GM23338 (cell line): ENCODE data around the gene SRD5A2. TPM values are rescaled to one million over a fixed set of nuclear protein-coding genes. Genes with fewer than 3 reads are reported as not detected.

Source experiments
- ATAC-seq: fragments of 200-7000 bp; cut with Tn5 transposase; 3 replicates; pipeline ENCODE4 v1.9.1; 2020
- DNase-seq: peaks from one replicate; pipeline ENCODE4 v3.0.0-alpha.2; 2015; ENCODE audit warnings: low spot score
- H2AFZ ChIP-seq: fragments of 200-600 bp; sonication (generic); 2 replicates; pipeline ENCODE4 v1.8.0; 2016; ENCODE audit warnings: antibody characterized with exemption, mild to moderate bottlenecking, moderate library complexity
- H3F3A ChIP-seq: fragments of 200-600 bp; sonication (generic); replicated peaks from 2 replicates; pipeline ENCODE4 v1.8.0; 2017; ENCODE audit warnings: antibody characterized with exemption, mixed run types, low read depth
- H3K27ac ChIP-seq: fragments of 200-600 bp; sonication (generic); 2 replicates; pipeline ENCODE4 v1.6.1; 2016; ENCODE audit warnings: low read depth
- H3K27me3 ChIP-seq: fragments of 200-600 bp; sonication (generic); 2 replicates; pipeline ENCODE4 v1.8.0; 2016; ENCODE audit warnings: mild to moderate bottlenecking, mixed run types, moderate library complexity; ENCODE audit not compliant: insufficient read depth
- H3K36me3 ChIP-seq: fragments of 200-600 bp; sonication (generic); 2 replicates; pipeline ENCODE4 v1.8.0; 2016; ENCODE audit warnings: mild to moderate bottlenecking; ENCODE audit not compliant: insufficient read depth
- H3K4me1 ChIP-seq: fragments of 200-600 bp; sonication (generic); 2 replicates; pipeline ENCODE4 v1.8.0; 2016; ENCODE audit warnings: mild to moderate bottlenecking, moderate library complexity; ENCODE audit not compliant: insufficient read depth
- H3K4me2 ChIP-seq: fragments of 200-600 bp; sonication (generic); 2 replicates; pipeline ENCODE4 v1.7.1; 2017; ENCODE audit warnings: mixed run types
- H3K4me3 ChIP-seq: fragments of 200-600 bp; sonication (generic); 2 replicates; pipeline ENCODE4 v1.6.1; 2016; ENCODE audit warnings: mixed run types
- H3K79me2 ChIP-seq: fragments of 200-600 bp; sonication (generic); replicated peaks from 2 replicates; pipeline ENCODE4 v1.8.0; 2017; ENCODE audit warnings: mild to moderate bottlenecking; ENCODE audit not compliant: insufficient read depth
- H3K9me2 ChIP-seq: fragments of 200-600 bp; sonication (generic); 2 replicates; pipeline ENCODE4 v1.8.0; 2017; ENCODE audit not compliant: insufficient read depth
- H4K20me1 ChIP-seq: fragments of 200-600 bp; sonication (generic); replicated peaks from 2 replicates; pipeline ENCODE4 v1.8.0; 2017; ENCODE audit warnings: mild to moderate bottlenecking; ENCODE audit not compliant: insufficient read depth
- H3K27ac Mint-ChIP-seq: 2 replicates; pipeline ENCODE4 v1.8.0; 2020; ENCODE audit warnings: inconsistent platforms, mild to moderate bottlenecking, moderate library complexity, mixed read lengths
- H3K27me3 Mint-ChIP-seq: 3 replicates; pipeline ENCODE4 v1.8.0; 2022; ENCODE audit warnings: low read depth, mild to moderate bottlenecking, moderate library complexity, mixed read lengths, inconsistent platforms; ENCODE audit not compliant: insufficient read depth, poor library complexity
- H3K36me3 Mint-ChIP-seq: 3 replicates; pipeline ENCODE4 v1.8.0; 2021; ENCODE audit warnings: low read depth, mild to moderate bottlenecking, inconsistent platforms, moderate library complexity, mixed read lengths
- H3K4me1 Mint-ChIP-seq: 3 replicates; pipeline ENCODE4 v1.8.0; 2020; ENCODE audit warnings: mild to moderate bottlenecking, inconsistent platforms, mixed read lengths
- H3K4me3 Mint-ChIP-seq: 3 replicates; pipeline ENCODE4 v1.8.0; 2021; ENCODE audit warnings: moderate library complexity, mild to moderate bottlenecking, inconsistent platforms, mixed read lengths
- H3K9me3 Mint-ChIP-seq: 3 replicates; pipeline ENCODE4 v1.8.0; 2020; ENCODE audit warnings: moderate library complexity, mild to moderate bottlenecking, inconsistent platforms, mixed read lengths
- EZH2 ChIP-seq: fragments of 200-600 bp; sonication (generic); IDR thresholded peaks from one replicate; pipeline ENCODE4 v1.8.0; 2017; ENCODE audit warnings: antibody characterized with exemption, mild to moderate bottlenecking, low read depth; ENCODE audit not compliant: unreplicated experiment
- EZH2phosphoT487 ChIP-seq: fragments of 200-600 bp; sonication (generic); IDR thresholded peaks from one replicate; pipeline ENCODE4 v1.8.1; 2018; ENCODE audit warnings: antibody characterized with exemption; ENCODE audit not compliant: unreplicated experiment
- JUNB ChIP-seq: IDR thresholded peaks from one replicate; pipeline ENCODE4 v1.6.1; 2016; ENCODE audit warnings: antibody characterized with exemption; ENCODE audit not compliant: unreplicated experiment
- NANOG ChIP-seq: IDR thresholded peaks from 2 replicates; pipeline ENCODE4 v1.6.1; 2016; ENCODE audit warnings: antibody characterized with exemption, borderline replicate concordance
- POLR2AphosphoS5 ChIP-seq: IDR thresholded peaks from 2 replicates; pipeline ENCODE4 v1.6.1; 2016; ENCODE audit warnings: antibody characterized with exemption, low read depth
- STAT1 ChIP-seq: IDR thresholded peaks from one replicate; pipeline ENCODE4 v1.6.1; 2016; ENCODE audit warnings: antibody characterized with exemption; ENCODE audit not compliant: unreplicated experiment
- ZNF331 ChIP-seq: fragments of 250-450 bp; sonication (Bioruptor Pico); IDR thresholded peaks from 2 replicates; pipeline ENCODE4 v1.5.0; 2020; ENCODE audit warnings: low read depth, mild to moderate bottlenecking, moderate library complexity
- polyA plus RNA-seq: library from polyadenylated mRNA; unstranded; fragments of >200 nt; fragmentation: Nextera tagmentation; extraction: Ambion mirVana; gene quantifications from 2 replicates; pipeline ENCODE4 v1.2.1, GENCODE V29; 2016
- total RNA-seq: library from RNA; depleted of rRNA; stranded (reverse); fragments of >200 nt; shearing (Covaris generic); gene quantifications from 2 replicates; pipeline ENCODE4 v1.2.3, GENCODE V29; 2014
- TF ChIP-seq, protein P1 (sequence below): IDR thresholded peaks from 2 replicates; pipeline ENCODE4 v1.6.1; 2016; ENCODE audit warnings: antibody characterized with exemption
- TF ChIP-seq, protein P2 (sequence below): IDR thresholded peaks from one replicate; pipeline ENCODE4 v1.6.1; 2018; ENCODE audit warnings: antibody characterized with exemption; ENCODE audit not compliant: unreplicated experiment
- TF ChIP-seq, protein P3 (sequence below), 2 experiments: fragments of 200-600 bp in 1 of 2; sonication (generic) in 1 of 2; conservative IDR thresholded peaks; 2 replicates each; pipeline versions ENCODE4 v1.5.1 to v1.6.1; 2016 to 2017; ENCODE audit warnings: antibody characterized with exemption in 2 of 2, low read depth in 2 of 2, mild to moderate bottlenecking in 2 of 2, moderate library complexity in 1 of 2

SRD5A2 gene
- total and polyA plus RNA-seq, 2 experiments from 2014 or later: 0.03 to 0.05 TPM

DNA sequence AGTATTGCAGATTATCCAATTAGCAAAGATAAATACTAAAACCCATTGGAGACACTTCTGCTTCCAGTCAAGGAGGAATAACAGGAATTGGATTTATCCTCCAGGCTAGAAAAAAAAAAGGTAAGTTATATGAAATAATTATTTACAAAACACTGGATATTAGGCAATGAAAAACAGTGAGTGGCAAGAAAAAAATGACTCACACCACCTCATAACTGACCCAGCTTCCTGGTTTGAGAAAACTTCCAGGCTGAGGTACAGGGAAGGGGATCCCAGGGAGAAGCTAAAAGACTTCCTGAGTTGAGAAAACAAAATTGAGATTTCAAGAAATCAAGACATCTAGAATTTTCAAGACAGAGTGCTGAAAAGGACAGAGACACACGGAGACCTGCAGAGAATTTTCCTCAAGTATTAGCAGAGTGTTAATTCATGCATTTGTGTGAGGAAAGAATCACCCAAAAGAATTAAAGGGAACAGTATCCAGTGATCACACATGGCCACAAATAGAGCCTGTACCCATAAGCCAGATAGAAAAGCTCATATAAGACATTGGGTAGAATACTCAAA, 17.4 kb downstream of the SRD5A2 start:
- Mint-ChIP-seq H3K27ac (no peak overlapping the region), H3K9me3 (no peaks in the 10 kb centered on the region), H3K36me3 (no peaks in the 10 kb centered on the region), H3K4me1 (no peaks in the 10 kb centered on the region), H3K4me3 (no peak overlapping the region), H3K27me3 (peaks cover 1% of the 10 kb centered on the region)
- H3K4me2 ChIP-seq: no peak overlapping the region
- no peaks in the 10 kb centered on the region for H4K20me1 ChIP-seq
- no peaks in the 10 kb centered on the region for H3F3A ChIP-seq
- no peaks in the 10 kb centered on the region for H3K36me3 ChIP-seq
- no peaks in the 10 kb centered on the region for H3K9me2 ChIP-seq
- no peak overlapping the region for H3K4me3 ChIP-seq
- H3K27ac ChIP-seq: no peak overlapping the region
- DNase-seq (no peak), ATAC-seq (no peak)
- no peak for TF ChIP-seq POLR2AphosphoS5
- no peak for TF ChIP-seq NANOG
- no peak for TF ChIP-seq EZH2phosphoT487
- TF ChIP-seq EZH2: no peak
- TF ChIP-seq, protein P1, sequence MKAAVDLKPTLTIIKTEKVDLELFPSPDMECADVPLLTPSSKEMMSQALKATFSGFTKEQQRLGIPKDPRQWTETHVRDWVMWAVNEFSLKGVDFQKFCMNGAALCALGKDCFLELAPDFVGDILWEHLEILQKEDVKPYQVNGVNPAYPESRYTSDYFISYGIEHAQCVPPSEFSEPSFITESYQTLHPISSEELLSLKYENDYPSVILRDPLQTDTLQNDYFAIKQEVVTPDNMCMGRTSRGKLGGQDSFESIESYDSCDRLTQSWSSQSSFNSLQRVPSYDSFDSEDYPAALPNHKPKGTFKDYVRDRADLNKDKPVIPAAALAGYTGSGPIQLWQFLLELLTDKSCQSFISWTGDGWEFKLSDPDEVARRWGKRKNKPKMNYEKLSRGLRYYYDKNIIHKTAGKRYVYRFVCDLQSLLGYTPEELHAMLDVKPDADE: no peak
- TF ChIP-seq, protein P2, sequence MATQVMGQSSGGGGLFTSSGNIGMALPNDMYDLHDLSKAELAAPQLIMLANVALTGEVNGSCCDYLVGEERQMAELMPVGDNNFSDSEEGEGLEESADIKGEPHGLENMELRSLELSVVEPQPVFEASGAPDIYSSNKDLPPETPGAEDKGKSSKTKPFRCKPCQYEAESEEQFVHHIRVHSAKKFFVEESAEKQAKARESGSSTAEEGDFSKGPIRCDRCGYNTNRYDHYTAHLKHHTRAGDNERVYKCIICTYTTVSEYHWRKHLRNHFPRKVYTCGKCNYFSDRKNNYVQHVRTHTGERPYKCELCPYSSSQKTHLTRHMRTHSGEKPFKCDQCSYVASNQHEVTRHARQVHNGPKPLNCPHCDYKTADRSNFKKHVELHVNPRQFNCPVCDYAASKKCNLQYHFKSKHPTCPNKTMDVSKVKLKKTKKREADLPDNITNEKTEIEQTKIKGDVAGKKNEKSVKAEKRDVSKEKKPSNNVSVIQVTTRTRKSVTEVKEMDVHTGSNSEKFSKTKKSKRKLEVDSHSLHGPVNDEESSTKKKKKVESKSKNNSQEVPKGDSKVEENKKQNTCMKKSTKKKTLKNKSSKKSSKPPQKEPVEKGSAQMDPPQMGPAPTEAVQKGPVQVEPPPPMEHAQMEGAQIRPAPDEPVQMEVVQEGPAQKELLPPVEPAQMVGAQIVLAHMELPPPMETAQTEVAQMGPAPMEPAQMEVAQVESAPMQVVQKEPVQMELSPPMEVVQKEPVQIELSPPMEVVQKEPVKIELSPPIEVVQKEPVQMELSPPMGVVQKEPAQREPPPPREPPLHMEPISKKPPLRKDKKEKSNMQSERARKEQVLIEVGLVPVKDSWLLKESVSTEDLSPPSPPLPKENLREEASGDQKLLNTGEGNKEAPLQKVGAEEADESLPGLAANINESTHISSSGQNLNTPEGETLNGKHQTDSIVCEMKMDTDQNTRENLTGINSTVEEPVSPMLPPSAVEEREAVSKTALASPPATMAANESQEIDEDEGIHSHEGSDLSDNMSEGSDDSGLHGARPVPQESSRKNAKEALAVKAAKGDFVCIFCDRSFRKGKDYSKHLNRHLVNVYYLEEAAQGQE: no peak
- H2AFZ ChIP-seq: no peak overlapping the region
- H3K4me1 ChIP-seq: no peaks in the 10 kb centered on the region
- no peaks in the 10 kb centered on the region for H3K27me3 ChIP-seq
- no peaks in the 10 kb centered on the region for H3K79me2 ChIP-seq

DNA sequence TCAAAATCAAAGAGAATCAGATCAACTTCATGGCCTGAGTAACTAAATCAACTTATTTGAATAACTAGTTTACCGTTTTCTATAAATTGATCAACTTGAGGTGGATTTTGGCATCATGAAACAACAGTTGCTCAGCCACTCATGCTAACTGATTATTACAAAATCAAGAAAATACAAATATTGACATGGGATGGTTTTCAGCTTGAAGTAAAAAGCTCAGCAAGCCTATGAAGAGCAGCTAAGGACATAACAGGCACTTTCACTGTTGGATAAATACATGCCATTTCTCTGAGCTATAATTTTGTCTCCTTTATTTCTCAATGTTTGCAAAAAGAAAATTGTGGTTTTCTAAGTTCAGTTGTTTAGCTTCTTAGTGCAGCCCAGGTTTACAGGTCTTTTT, 18.9 kb downstream of the SRD5A2 start:
- H3K4me3 Mint-ChIP-seq: no peak overlapping the region
- no peaks in the 10 kb centered on the region for H3K27me3 ChIP-seq
- TF ChIP-seq JUNB: no peak
- TF ChIP-seq, protein P1: no peak
- TF ChIP-seq, protein P2: no peak
- TF ChIP-seq, protein P3, sequence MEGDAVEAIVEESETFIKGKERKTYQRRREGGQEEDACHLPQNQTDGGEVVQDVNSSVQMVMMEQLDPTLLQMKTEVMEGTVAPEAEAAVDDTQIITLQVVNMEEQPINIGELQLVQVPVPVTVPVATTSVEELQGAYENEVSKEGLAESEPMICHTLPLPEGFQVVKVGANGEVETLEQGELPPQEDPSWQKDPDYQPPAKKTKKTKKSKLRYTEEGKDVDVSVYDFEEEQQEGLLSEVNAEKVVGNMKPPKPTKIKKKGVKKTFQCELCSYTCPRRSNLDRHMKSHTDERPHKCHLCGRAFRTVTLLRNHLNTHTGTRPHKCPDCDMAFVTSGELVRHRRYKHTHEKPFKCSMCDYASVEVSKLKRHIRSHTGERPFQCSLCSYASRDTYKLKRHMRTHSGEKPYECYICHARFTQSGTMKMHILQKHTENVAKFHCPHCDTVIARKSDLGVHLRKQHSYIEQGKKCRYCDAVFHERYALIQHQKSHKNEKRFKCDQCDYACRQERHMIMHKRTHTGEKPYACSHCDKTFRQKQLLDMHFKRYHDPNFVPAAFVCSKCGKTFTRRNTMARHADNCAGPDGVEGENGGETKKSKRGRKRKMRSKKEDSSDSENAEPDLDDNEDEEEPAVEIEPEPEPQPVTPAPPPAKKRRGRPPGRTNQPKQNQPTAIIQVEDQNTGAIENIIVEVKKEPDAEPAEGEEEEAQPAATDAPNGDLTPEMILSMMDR (conservative IDR thresholded peaks at IDR 0.05; ENCODE audit: low read depth in 2 of 2): no peak
- TF ChIP-seq EZH2phosphoT487: no peak
- TF ChIP-seq STAT1: no peak
- TF ChIP-seq ZNF331: no peak

More for the DNA sequence above, 18.9 kb downstream of the SRD5A2 start:
- no peak overlapping the region for H2AFZ ChIP-seq
- no peak overlapping the region for H3K4me3 ChIP-seq
- no peaks in the 10 kb centered on the region for H3K36me3 Mint-ChIP-seq
- no peak overlapping the region for H3K4me2 ChIP-seq
- no peak for DNase-seq
- no peaks in the 10 kb centered on the region for H3K79me2 ChIP-seq
- H3F3A ChIP-seq: no peaks in the 10 kb centered on the region
- no peaks in the 10 kb centered on the region for H4K20me1 ChIP-seq
- H3K36me3 ChIP-seq: no peaks in the 10 kb centered on the region
- H3K27me3 Mint-ChIP-seq: peaks cover 1% of the 10 kb centered on the region
- no peak overlapping the region for H3K27ac ChIP-seq
- no peaks in the 10 kb centered on the region for H3K9me3 Mint-ChIP-seq
- H3K4me1 Mint-ChIP-seq: no peaks in the 10 kb centered on the region
- H3K27ac Mint-ChIP-seq: no peak overlapping the region
- no peak for ATAC-seq
- H3K9me2 ChIP-seq: no peaks in the 10 kb centered on the region; the same call in 1 of the 2 replicates
- H3K4me1 ChIP-seq: no peaks in the 10 kb centered on the region
